Measurements from ENCODE around the gene LMF2. TPM values are rescaled to one million over a fixed set of nuclear protein-coding genes. Genes with fewer than 3 reads are reported as not detected.
A peak's percentile ranks its signal among the peaks of the same experiment; 100 is the strongest.

The LMF2 gene
- total and polyA plus RNA-seq, 2 of the 8 experiments (the other 6 are each of a cell fraction or from before 2014, with no cell fraction given), result 34.3 to 62.9 TPM

GRCh38 chr22:50525104-50525857, 17.8 kb upstream of the LMF2 start, which contains the start of gene SCO2:
SCO2 (minus strand) TSS chr22:50525598; CDS start chr22:50524411, 1,187 bp downstream.
- Histone ChIP-seq H3K56ac (replicated peaks; ENCODE audit: insufficient read length, low read depth, low read length) (no peak within 1 kb of the TSS), H3K4me1 (replicated peaks in 1 of 4; ENCODE audit: control insufficient read depth in 3 of 4, insufficient read depth in 4 of 4, low read length in 3 of 4) (peaks cover 0 to 13% (median 6%) of the 10 kb centered on the region in 4 experiments; a peak in 5 of 7 replicates), H3K79me2 (ENCODE audit: control insufficient read depth in 1 of 2, insufficient read depth in 2 of 2, low read length in 2 of 2) (no peaks in the 10 kb centered on the region), H4K20me1 (replicated peaks in 1 of 2; ENCODE audit: control insufficient read depth in 1 of 2, insufficient read depth in 2 of 2, low read length in 2 of 2) (peaks cover 5 to 25% of the 10 kb centered on the region in 2 experiments), H2AFZ (ENCODE audit: low read length) (no peak within 1 kb of the TSS), H3K4me2 (ENCODE audit: insufficient read depth in 1 of 2, low read depth in 2 of 2, low read length in 2 of 2) (peak within 1 kb of the TSS; percentile 70 to 88), H3K27ac (ENCODE audit: low read depth, low read length) (no peak within 1 kb of the TSS; the same call in 1 of the 2 replicates), H3K9ac (replicated peaks in 1 of 4; ENCODE audit: extremely low read depth in 1 of 4, low read depth in 3 of 4, low read length in 3 of 4) (peak within 1 kb of the TSS; percentile 6 to 76 (median 67)), H3K27me3 (replicated peaks in 1 of 4; ENCODE audit: control insufficient read depth in 3 of 4, extremely low read depth in 1 of 4, insufficient read depth in 3 of 4, low read length in 3 of 4) (peaks cover 20 to 37% (median 30%) of the 10 kb centered on the region in 4 experiments), H4K5ac (ENCODE audit: insufficient read length, low read depth, low read length) (peak within 1 kb of the TSS; percentile 70), H4K8ac (ENCODE audit: extremely low read depth, insufficient read depth, low read length) (peak within 1 kb of the TSS; percentile 80), H3K36me3 (ENCODE audit: control insufficient read depth in 2 of 4, insufficient read depth in 4 of 4, low read length in 3 of 4) (peaks cover 4 to 16% (median 11%) of the 10 kb centered on the region in 4 experiments; a peak in 6 of 8 replicates), H3K4ac (replicated peaks; ENCODE audit: insufficient read length, low read depth, low read length) (peak within 1 kb of the TSS; percentile 91), H3K23me2 (ENCODE audit: low read depth, low read length) (peaks cover 17% of the 10 kb centered on the region; the same call in 1 of the 2 replicates), H2BK12ac (ENCODE audit: low read depth, low read length) (no peak within 1 kb of the TSS), H2BK120ac (replicated peaks; ENCODE audit: low read depth, low read length) (no peak within 1 kb of the TSS), H3K23ac (ENCODE audit: insufficient read length) (no peak within 1 kb of the TSS), H3K18ac (ENCODE audit: extremely low read depth, low read length) (peak within 1 kb of the TSS; percentile 60), H2AK5ac (ENCODE audit: low read depth, low read length) (0 out of 2 replicates have a peak within 1 kb of the TSS, but pooled peaks have one; percentile 55), H4K91ac (replicated peaks; ENCODE audit: insufficient read length, low read length) (peak within 1 kb of the TSS; percentile 81), H2BK20ac (ENCODE audit: low read length) (no peak within 1 kb of the TSS), H3K79me1 (ENCODE audit: low read depth, low read length) (no peaks in the 10 kb centered on the region), H3K4me3 (ENCODE audit: extremely low read depth in 1 of 4, insufficient read depth in 2 of 4, low read depth in 3 of 4, low read length in 4 of 4) (peak within 1 kb of the TSS; percentile 63 to 78 (median 67)), H3K9me3 (ENCODE audit: insufficient read depth in 2 of 2, low read depth in 1 of 2, low read length in 1 of 2) (no peaks in the 10 kb centered on the region), H2BK5ac (ENCODE audit: low read depth, low read length) (peak within 1 kb of the TSS; percentile 85; the same call in 1 of the 2 replicates), H3K14ac (ENCODE audit: insufficient read length) (no peak within 1 kb of the TSS), H2BK15ac (ENCODE audit: low read length) (no peak within 1 kb of the TSS)
- POLR2A ChIA-PET (ENCODE audit: partially characterized antibody), result interaction anchor here (0.6 to 3.0 kb wide), 17 partner anchors 9 to 85 kb away, joined by 3 to 32 read pairs (median 4); partner anchors contain the start of genes LMF2, NCAPH2 and SYCE3
- WGBS, 2 experiments (ENCODE audit: extremely low coverage in 1 of 2, insufficient coverage in 1 of 2, insufficient read length in 1 of 2, insufficient replicate concordance in 2 of 2, low coverage in 1 of 2, low lambda C conversion rate in 2 of 2, missing lambda C conversion rate in 1 of 2), result 0% methylated on average over 55 of the region's 84 CpGs; no CpG with 5 or more reads in 1 of the 2 experiments
- no peak for FAIRE-seq
- DNase-seq (ENCODE audit: low read depth in 1 of 2, low spot score in 2 of 2), result peak; percentile 89 to 96
- CTCF ChIA-PET (ENCODE audit: partially characterized antibody), result interaction anchor here (0.6 to 3.4 kb wide), 30 partner anchors 8 to 277 kb away, joined by 3 to 36 read pairs (median 4); partner anchors contain the start of genes DENND6B, KLHDC7B, LMF2 and NCAPH2
- TF ChIP-seq HDAC2 (IDR thresholded peaks at IDR 0.05; ENCODE audit: borderline replicate concordance in 1 of 2, low read depth in 2 of 2, low read length in 2 of 2), result no peak

All from H1 (cell line).